HUES48 (cell line): Measurements from ENCODE around the gene IQGAP1.

Source experiments
- H3K27ac ChIP-seq: one replicate; pipeline ENCODE4 v1.7.0; 2013; ENCODE audit warnings: low read depth, low read length, inconsistent platforms
- H3K27me3 ChIP-seq: 2 replicates; pipeline ENCODE4 v1.6.1; 2013; ENCODE audit warnings: mild to moderate bottlenecking, low read length; ENCODE audit not compliant: control insufficient read depth, insufficient read depth
- H3K36me3 ChIP-seq: 2 replicates; pipeline ENCODE4 v1.6.1; 2013; ENCODE audit warnings: low read length; ENCODE audit not compliant: control insufficient read depth, insufficient read depth
- H3K4me1 ChIP-seq: 2 replicates; pipeline ENCODE4 v1.6.1; 2013; ENCODE audit warnings: mild to moderate bottlenecking, low read length; ENCODE audit not compliant: control insufficient read depth, insufficient read depth
- H3K4me3 ChIP-seq: 2 replicates; pipeline ENCODE4 v1.5.1; 2013; ENCODE audit warnings: mild to moderate bottlenecking, low read depth, low read length
- H3K9ac ChIP-seq: 2 replicates; pipeline ENCODE4 v1.6.1; 2013; ENCODE audit warnings: mild to moderate bottlenecking, low read depth, low read length, moderate library complexity
- H3K9me3 ChIP-seq: 2 replicates; pipeline ENCODE4 v1.6.1; 2013; ENCODE audit warnings: low read length; ENCODE audit not compliant: control insufficient read depth, insufficient read depth

IQGAP1 gene

GRCh38 chr15:90442423-90442822, 54.4 kb downstream of the IQGAP1 start:
- Histone ChIP-seq H3K27me3 (no peaks in the 10 kb centered on the region), H3K4me3 (no peak overlapping the region), H3K9me3 (no peaks in the 10 kb centered on the region), H3K9ac (no peak overlapping the region), H3K27ac (no peak overlapping the region), H3K36me3 (peaks cover 74% of the 10 kb centered on the region), H3K4me1 (no peaks in the 10 kb centered on the region)

GRCh38 chr15:90449206-90449735, 61.2 kb downstream of the IQGAP1 start:
- Histone ChIP-seq H3K9me3 (no peaks in the 10 kb centered on the region), H3K9ac (no peak overlapping the region), H3K4me1 (peaks cover 14% of the 10 kb centered on the region), H3K27me3 (no peaks in the 10 kb centered on the region), H3K4me3 (no peak overlapping the region), H3K36me3 (peaks cover 80% of the 10 kb centered on the region), H3K27ac (no peak overlapping the region)

GRCh38 chr15:90451053-90451850, 63.2 kb downstream of the IQGAP1 start:
- H3K9ac ChIP-seq = no peak overlapping the region

GRCh38 chr15:90456236-90456635, 68.2 kb downstream of the IQGAP1 start:
- H3K9ac ChIP-seq = no peak overlapping the region
- H3K4me3 ChIP-seq = no peak overlapping the region
- peak overlapping the region; percentile 53 for H3K27ac ChIP-seq
- no peaks in the 10 kb centered on the region for H3K27me3 ChIP-seq
- peaks cover 73% of the 10 kb centered on the region for H3K36me3 ChIP-seq
- peaks cover 12% of the 10 kb centered on the region for H3K4me1 ChIP-seq
- no peaks in the 10 kb centered on the region for H3K9me3 ChIP-seq

More at GRCh38 chr15:90451053-90451850, 63.2 kb downstream of the IQGAP1 start:
- Histone ChIP-seq H3K36me3 (peaks cover 81% of the 10 kb centered on the region), H3K27ac (peak overlapping the region; percentile 37), H3K9me3 (no peaks in the 10 kb centered on the region), H3K4me3 (peak overlapping the region; percentile 7; the same call in 1 of the 2 replicates), H3K4me1 (peaks cover 19% of the 10 kb centered on the region), H3K27me3 (no peaks in the 10 kb centered on the region)

GRCh38 chr15:90458061-90458460, 70.0 kb downstream of the IQGAP1 start:
- Histone ChIP-seq H3K9ac (no peak overlapping the region), H3K27me3 (no peaks in the 10 kb centered on the region), H3K4me1 (peaks cover 7% of the 10 kb centered on the region; the same call in 1 of the 2 replicates), H3K36me3 (peaks cover 64% of the 10 kb centered on the region), H3K9me3 (no peaks in the 10 kb centered on the region), H3K4me3 (no peak overlapping the region), H3K27ac (no peak overlapping the region)

GRCh38 chr15:90459368-90459767, 71.3 kb downstream of the IQGAP1 start:
- H3K27me3 ChIP-seq = no peaks in the 10 kb centered on the region
- H3K36me3 ChIP-seq = peaks cover 51% of the 10 kb centered on the region
- H3K9me3 ChIP-seq = no peaks in the 10 kb centered on the region
- H3K4me3 ChIP-seq = no peak overlapping the region
- H3K4me1 ChIP-seq = peaks cover 7% of the 10 kb centered on the region; the same call in 1 of the 2 replicates
- no peak overlapping the region for H3K27ac ChIP-seq
- H3K9ac ChIP-seq = no peak overlapping the region

GRCh38 chr15:90460142-90460824, 72.2 kb downstream of the IQGAP1 start:
- Histone ChIP-seq H3K4me1 (peaks cover 7% of the 10 kb centered on the region; the same call in 1 of the 2 replicates), H3K27ac (no peak overlapping the region), H3K4me3 (no peak overlapping the region), H3K27me3 (no peaks in the 10 kb centered on the region), H3K9ac (no peak overlapping the region), H3K9me3 (no peaks in the 10 kb centered on the region), H3K36me3 (peaks cover 46% of the 10 kb centered on the region)

- H3K4me1 ChIP-seq = no peaks in the 10 kb centered on the region
- no peak overlapping the region for H3K27ac ChIP-seq
- H3K4me3 ChIP-seq = no peak overlapping the region
- H3K9me3 ChIP-seq = no peaks in the 10 kb centered on the region
- H3K36me3 ChIP-seq = peaks cover 50% of the 10 kb centered on the region
- no peak overlapping the region for H3K9ac ChIP-seq
- H3K27me3 ChIP-seq = no peaks in the 10 kb centered on the region
Observed at GRCh38 chr15:90463381-90463780, 75.3 kb downstream of the IQGAP1 start.

- peaks cover 48% of the 10 kb centered on the region for H3K36me3 ChIP-seq
- H3K9me3 ChIP-seq = no peaks in the 10 kb centered on the region
- no peak overlapping the region for H3K4me3 ChIP-seq
- H3K27ac ChIP-seq = no peak overlapping the region
- no peaks in the 10 kb centered on the region for H3K27me3 ChIP-seq
- no peak overlapping the region for H3K9ac ChIP-seq
- H3K4me1 ChIP-seq = no peaks in the 10 kb centered on the region
Observed at GRCh38 chr15:90465140-90465929, 77.3 kb downstream of the IQGAP1 start.

GRCh38 chr15:90465930-90466567, 78.0 kb downstream of the IQGAP1 start:
- Histone ChIP-seq H3K36me3 (peaks cover 55% of the 10 kb centered on the region), H3K4me3 (no peak overlapping the region), H3K4me1 (no peaks in the 10 kb centered on the region), H3K27ac (no peak overlapping the region), H3K9me3 (no peaks in the 10 kb centered on the region), H3K9ac (no peak overlapping the region), H3K27me3 (no peaks in the 10 kb centered on the region)
